AG04449 (cell line): Measurements from ENCODE around the gene IPCEF1.
"Not testable (repeated sequence)": the region's sequence is repeated elsewhere in the genome, so short reads cannot be mapped to it uniquely, and the experiment has no call there.

Source experiments
- CTCF ChIA-PET: fragments of 350-600 bp; formaldehyde crosslinking; extraction: SDS; loops from one replicate; lab custom pipeline; 2021; ENCODE audit warnings: antibody characterized with exemption; lab: Yijun Ruan, JAX
- POLR2A ChIA-PET: fragments of 400-600, 350-600 bp; formaldehyde crosslinking; extraction: SDS; loops from one replicate; lab custom pipeline; 2020; ENCODE audit warnings: antibody characterized with exemption, inconsistent platforms; lab: Yijun Ruan, JAX
- DNase-seq: peaks from one replicate; pipeline ENCODE4 v3.0.0-alpha.2; 2010; ENCODE audit warnings: low read depth, low spot score
- H3K4me3 ChIP-seq: 2 replicates; pipeline ENCODE4 v1.5.1; 2011; ENCODE audit warnings: low read depth, mild to moderate bottlenecking, control low read depth, low read length
- CTCF ChIP-seq: IDR thresholded peaks from one replicate; pipeline ENCODE4 v1.5.1; 2011; ENCODE audit warnings: mild to moderate bottlenecking, moderate library complexity, low read length, control low read depth, inconsistent platforms; ENCODE audit not compliant: insufficient read depth; ENCODE audit errors: missing control alignments

Gene IPCEF1

GRCh38 chr6:154241581-154241980 lies 115.0 kb downstream of the IPCEF1 start:
- ChIA-PET CTCF (no interaction called here), POLR2A (no interaction called here)
- H3K4me3 ChIP-seq: no peak overlapping the region
- no peak for TF ChIP-seq CTCF
- no peak for DNase-seq

- POLR2A ChIA-PET, DNase-seq, CTCF ChIA-PET, H3K4me3 ChIP-seq: not testable (repeated sequence)
Measured at GRCh38 chr6:154241061-154241460, 115.5 kb downstream of the IPCEF1 start.

- CTCF ChIA-PET: no interaction called here
- TF ChIP-seq CTCF: no peak
- H3K4me3 ChIP-seq: no peak overlapping the region
- DNase-seq: no peak
- POLR2A ChIA-PET: no interaction called here
Measured at GRCh38 chr6:154239392-154239791, 117.2 kb downstream of the IPCEF1 start.

GRCh38 chr6:154238831-154239230 lies 117.8 kb downstream of the IPCEF1 start:
- H3K4me3 ChIP-seq: no peak overlapping the region
- no peak for DNase-seq
- no peak for TF ChIP-seq CTCF
- CTCF ChIA-PET: no interaction called here
- POLR2A ChIA-PET: no interaction called here

GRCh38 chr6:154236646-154237301 lies 119.8 kb downstream of the IPCEF1 start:
- CTCF ChIA-PET: interaction anchor here (1.0 kb wide), 1 partner anchor 28 kb away, joined by 3 read pairs; no protein-coding TSS in a partner anchor
- POLR2A ChIA-PET: no interaction called here

GRCh38 chr6:154234019-154234772 lies 122.4 kb downstream of the IPCEF1 start:
- TF ChIP-seq CTCF: no peak
- CTCF ChIA-PET: no interaction called here
- POLR2A ChIA-PET: interaction anchor here (0.7 kb wide), 1 partner anchor 136 kb away, joined by 3 read pairs; no protein-coding TSS in a partner anchor
- no peak overlapping the region for H3K4me3 ChIP-seq
- DNase-seq: no peak

More at GRCh38 chr6:154236646-154237301, 119.8 kb downstream of the IPCEF1 start:
- DNase-seq: no peak
- no peak for TF ChIP-seq CTCF
- H3K4me3 ChIP-seq: no peak overlapping the region
